ENCODE data around the gene RAI1. TPM values are rescaled to one million over a fixed set of nuclear protein-coding genes. Genes with fewer than 3 reads are reported as not detected.

The RAI1 gene
- total RNA-seq, 1 donor from 2014 or later, result 28.8 TPM

GRCh38 chr17:17813725-17814095 lies 132.5 kb downstream of the RAI1 start:
- no peak for DNase-seq (ENCODE audit: low spot score)
- intact Hi-C loops (cut with DNase I), result loop anchor here (2.0 to 5.0 kb wide), 4 partner anchors 27 to 219 kb away; no protein-coding TSS in a partner anchor

GRCh38 chr17:17814162-17815061 lies 133.2 kb downstream of the RAI1 start:
- intact Hi-C loops (cut with DNase I), result loop anchor here (2.0 to 5.0 kb wide), 2 partner anchors 26 to 218 kb away; no protein-coding TSS in a partner anchor
- no peak for DNase-seq (ENCODE audit: low spot score)

- DNase-seq (ENCODE audit: low spot score), result no peak
- intact Hi-C loops (cut with DNase I), result loop anchor here (2.0 kb wide), 1 partner anchor 26 kb away; no protein-coding TSS in a partner anchor
Measured at GRCh38 chr17:17815062-17815406, 133.8 kb downstream of the RAI1 start.

- intact Hi-C loops (cut with DNase I), result loop anchor here (2.0 kb wide), 1 partner anchor 25 kb away; no protein-coding TSS in a partner anchor
- DNase-seq (ENCODE audit: low spot score), result no peak
Measured at GRCh38 chr17:17815436-17816200, 134.4 kb downstream of the RAI1 start.

GRCh38 chr17:17816240-17816814 lies 135.1 kb downstream of the RAI1 start:
- intact Hi-C loops (cut with DNase I), result no loop called here
- DNase-seq (ENCODE audit: low spot score), result no peak

GRCh38 chr17:17816831-17817551 lies 135.7 kb downstream of the RAI1 start:
- no peak for DNase-seq (ENCODE audit: low spot score)
- intact Hi-C loops (cut with DNase I), result no loop called here

GRCh38 chr17:17817552-17817947 lies 136.3 kb downstream of the RAI1 start:
- intact Hi-C loops (cut with DNase I), result no loop called here
- no peak for DNase-seq (ENCODE audit: low spot score)

GRCh38 chr17:17818088-17818526 lies 136.8 kb downstream of the RAI1 start:
- intact Hi-C loops (cut with DNase I), result no loop called here
- DNase-seq (ENCODE audit: low spot score), result no peak

- intact Hi-C loops (cut with DNase I), result no loop called here
Measured at GRCh38 chr17:17819111-17819510, 137.9 kb downstream of the RAI1 start.

GRCh38 chr17:17819561-17819995 lies 138.3 kb downstream of the RAI1 start:
- intact Hi-C loops (cut with DNase I), result no loop called here
- no peak for DNase-seq (ENCODE audit: low spot score)

More at GRCh38 chr17:17819111-17819510, 137.9 kb downstream of the RAI1 start:
- DNase-seq (ENCODE audit: low spot score), result no peak

GRCh38 chr17:17820046-17820445 lies 138.8 kb downstream of the RAI1 start:
- intact Hi-C loops (cut with DNase I), result loop anchor here (5.0 kb wide), 1 partner anchor 217 kb away; the partner anchor contains the start of genes ATPAF2 and GID4
- no peak for DNase-seq (ENCODE audit: low spot score)

GRCh38 chr17:17820463-17821158 lies 139.4 kb downstream of the RAI1 start:
- intact Hi-C loops (cut with DNase I), result loop anchor here (5.0 kb wide), 1 partner anchor 217 kb away; the partner anchor contains the start of genes ATPAF2 and GID4
- no peak for DNase-seq (ENCODE audit: low spot score)

- no peak for DNase-seq (ENCODE audit: low spot score)
- intact Hi-C loops (cut with DNase I), result loop anchor here (5.0 kb wide), 1 partner anchor 215 kb away; the partner anchor contains the start of genes ATPAF2 and GID4
Measured at GRCh38 chr17:17822189-17822588, 140.9 kb downstream of the RAI1 start.

- no peak for DNase-seq (ENCODE audit: low spot score)
- intact Hi-C loops (cut with DNase I), result loop anchor here (5.0 kb wide), 1 partner anchor 215 kb away; the partner anchor contains the start of genes ATPAF2 and GID4
Measured at GRCh38 chr17:17822616-17823015, 141.4 kb downstream of the RAI1 start.

- intact Hi-C loops (cut with DNase I), result loop anchor here (5.0 kb wide), 1 partner anchor 214 kb away; the partner anchor contains the start of genes ATPAF2 and GID4
- peak; percentile 91 for DNase-seq (ENCODE audit: low spot score)
Measured at GRCh38 chr17:17823433-17824118, 142.3 kb downstream of the RAI1 start.

GRCh38 chr17:17824119-17824782 lies 143.0 kb downstream of the RAI1 start:
- DNase-seq (ENCODE audit: low spot score), result no peak
- intact Hi-C loops (cut with DNase I), result loop anchor here (5.0 kb wide), 1 partner anchor 213 kb away; the partner anchor contains the start of genes ATPAF2 and GID4
